K562 (cell line): Measurements from ENCODE around the gene SEC24C. TPM values are rescaled to one million over a fixed set of nuclear protein-coding genes. Genes with fewer than 3 reads are reported as not detected.

ENCODE experiments used
- CGGBP1 ChIP-seq: fragments of 250-450 bp; sonication (Bioruptor Pico); IDR thresholded peaks from 2 replicates; pipeline ENCODE4 v1.9.0; 2021; ENCODE audit warnings: mild to moderate bottlenecking
- ESRRA ChIP-seq: fragments of 450-650 bp; IDR thresholded peaks from 2 replicates; pipeline ENCODE4 v1.6.1; 2014; ENCODE audit warnings: low read depth, mild to moderate bottlenecking, moderate library complexity, borderline replicate concordance
- HINFP ChIP-seq: fragments of 450-650 bp; conservative IDR thresholded peaks from 2 replicates; pipeline ENCODE4 v1.6.1; 2016; ENCODE audit warnings: missing genetic modification characterization, low read depth, mild to moderate bottlenecking, control low read depth, missing compliant biosample characterization
- KLF13 ChIP-seq: fragments of 450-650 bp; IDR thresholded peaks from 2 replicates; pipeline ENCODE4 v1.6.1; 2016; ENCODE audit warnings: missing genetic modification characterization, low read depth, mild to moderate bottlenecking, missing compliant biosample characterization, moderate library complexity, borderline replicate concordance
- MAFG ChIP-seq: fragments of 450-650 bp; conservative IDR thresholded peaks from 2 replicates; pipeline ENCODE4 v1.6.1; 2016; ENCODE audit warnings: missing genetic modification characterization, missing compliant biosample characterization
- MECOM ChIP-seq: fragments of 250-450 bp; sonication (Bioruptor Pico); IDR thresholded peaks from 2 replicates; pipeline ENCODE4 v1.8.0; 2022; ENCODE audit warnings: inconsistent platforms
- NBN ChIP-seq: fragments of 450-650 bp; IDR thresholded peaks from 2 replicates; pipeline ENCODE4 v1.6.1; 2016; ENCODE audit warnings: low read depth, mild to moderate bottlenecking
- NCOA2 ChIP-seq, 2 experiments: fragments of 450-650 bp; IDR thresholded peaks; 2 replicates each; pipeline ENCODE4 v1.6.1; 2018; ENCODE audit warnings: mild to moderate bottlenecking in 2 of 2, moderate library complexity in 1 of 2; ENCODE audit not compliant: partially characterized antibody in 2 of 2
- RNF219 ChIP-seq: fragments of 250-450 bp; sonication (Bioruptor Pico); IDR thresholded peaks from 2 replicates; pipeline ENCODE4 v1.5.0; 2022; ENCODE audit warnings: mild to moderate bottlenecking
- TAF7 ChIP-seq: fragments of 450-650 bp; IDR thresholded peaks from 2 replicates; pipeline ENCODE4 v1.6.1; 2016; ENCODE audit warnings: missing genetic modification characterization, missing compliant biosample characterization
- ZBTB34 ChIP-seq: fragments of 250-450 bp; sonication (Bioruptor Pico); IDR thresholded peaks from 2 replicates; pipeline ENCODE4 v1.8.0; 2021; ENCODE audit warnings: mild to moderate bottlenecking, moderate library complexity
- ZKSCAN8 ChIP-seq: fragments of 200-800 bp; sonication (Bioruptor generic); IDR thresholded peaks from 2 replicates; pipeline ENCODE4 v1.6.1; 2016; ENCODE audit warnings: missing genetic modification characterization, missing compliant biosample characterization
- ZNF140 ChIP-seq: fragments of 250-450 bp; sonication (Bioruptor Pico); IDR thresholded peaks from 2 replicates; pipeline ENCODE4 v1.8.0; 2021; ENCODE audit warnings: moderate library complexity, mild to moderate bottlenecking, inconsistent platforms
- ZNF165 ChIP-seq: fragments of 250-450 bp; sonication (Bioruptor Pico); IDR thresholded peaks from 2 replicates; pipeline ENCODE4 v1.4.0; 2020; ENCODE audit warnings: borderline replicate concordance
- ZNF347 ChIP-seq: fragments of 450-650 bp; formaldehyde crosslinking; IDR thresholded peaks from 2 replicates; pipeline ENCODE4 v1.4.0; 2020; ENCODE audit warnings: low read depth, mild to moderate bottlenecking, moderate library complexity
- ZNF584 ChIP-seq: fragments of 200-800 bp; sonication (Bioruptor generic); IDR thresholded peaks from 2 replicates; pipeline ENCODE4 v1.6.1; 2016; ENCODE audit warnings: low read depth, mild to moderate bottlenecking, missing genetic modification characterization, missing compliant biosample characterization
- ZNF592 ChIP-seq: fragments of 450-650 bp; IDR thresholded peaks from 2 replicates; pipeline ENCODE4 v1.6.1; 2017; ENCODE audit warnings: antibody characterized with exemption, mild to moderate bottlenecking
- polyA plus RNA-seq, 8 experiments: library from polyadenylated mRNA; depleted of rRNA in 4 of 8; stranded (reverse) in 5 of 8; unstranded in 3 of 8; fragments of >200 nt; fragmentation: Nextera tagmentation in 2 of 8; fragmentation: Illumina TruSeq in 1 of 8; extraction: Ambion mirVana in 2 of 8; extraction: Trizol in 1 of 8; gene quantifications; 2 replicates each; pipeline versions ENCODE4 v1.2.1 to v1.2.3, GENCODE V29; 2011 to 2014; ENCODE audit warnings: inconsistent platforms in 1 of 8, missing spikeins in 1 of 8
- total RNA-seq, 7 experiments: library from RNA; depleted of rRNA in 6 of 7; stranded (reverse); fragments of >200 nt in 6 of 7; fragmentation: Illumina TruSeq in 2 of 7; extraction: Trizol in 2 of 7; gene quantifications; 2 replicates each; pipeline versions ENCODE4 v1.2.1 to v1.2.3, GENCODE V29; 2011 to 2021; ENCODE audit warnings: low replicate concordance in 1 of 7

Gene SEC24C
- total and polyA plus RNA-seq, 9 of the 15 experiments (the other 6 are each of a cell fraction or from before 2014, with no cell fraction given): 19.0 to 115 (median 70.5) TPM

GRCh38 chr10:73743327-73743904 lies 756 bp upstream of the SEC24C start (continued):
- 0 out of 2 replicates have a peak, but pooled peaks have one; percentile 22 for TF ChIP-seq MAFG (tag)
- TF ChIP-seq NBN: no peak
- peak; percentile 100 for TF ChIP-seq ZNF592
- peak; percentile 72; the same call in 1 of the 2 replicates for TF ChIP-seq CGGBP1 (CRISPR knock-in tag)
- TF ChIP-seq NCOA2 (IDR thresholded peaks at IDR 0.05; ENCODE audit: partially characterized antibody in 2 of 2): no peak
- TF ChIP-seq ZNF140 (CRISPR knock-in tag): peak; percentile 96
- TF ChIP-seq KLF13 (tag): peak; percentile 88
- TF ChIP-seq ZKSCAN8 (CRISPR knock-in tag): peak; percentile 96
- TF ChIP-seq MECOM: peak; percentile 97
- peak; percentile 93 for TF ChIP-seq TAF7 (tag)
- peak; percentile 99 for TF ChIP-seq ZNF584 (CRISPR knock-in tag)
- peak; percentile 95 for TF ChIP-seq HINFP (tag)
- TF ChIP-seq ZBTB34 (CRISPR knock-in tag): peak; percentile 92
- TF ChIP-seq RNF219 (CRISPR knock-in tag): peak; percentile 85; the same call in 1 of the 2 replicates
- TF ChIP-seq ZNF347 (CRISPR knock-in tag): peak; percentile 86
- TF ChIP-seq ZNF165 (CRISPR knock-in tag): peak; percentile 94
- TF ChIP-seq ESRRA: no peak
